GM21526 (cell line): Measurements from ENCODE around the gene GNG12.

Experiments
- ATAC-seq: cut with Tn5 transposase; IDR thresholded peaks from one replicate; pipeline ENCODE4 v1.9.1; 2021; ENCODE audit warnings: moderate library complexity; ENCODE audit not compliant: unreplicated experiment, low FRiP score

GNG12 gene

DNA sequence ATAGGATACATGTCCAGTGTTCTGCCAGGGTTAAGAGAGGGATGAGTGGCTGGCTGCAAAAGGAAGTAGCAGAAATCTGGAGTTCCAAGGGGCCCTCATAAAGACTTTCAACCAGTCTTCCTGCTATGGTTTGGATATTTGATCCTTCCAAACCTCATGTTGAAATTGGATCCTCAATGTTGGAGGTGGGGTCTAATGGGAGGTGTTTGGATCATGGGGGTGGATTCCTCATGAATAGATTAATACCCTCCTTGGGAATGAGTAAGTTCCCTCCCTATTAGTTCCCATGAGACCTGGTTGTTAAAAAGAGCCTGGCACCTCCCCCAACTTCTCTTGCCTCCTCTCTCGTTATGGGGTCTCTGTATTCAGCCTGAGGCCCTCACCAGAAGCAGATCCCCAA is 10.1 kb upstream of the GNG12 start:
- no peak for ATAC-seq

GRCh38 chr1:67840449-67840848 is 7.2 kb upstream of the GNG12 start:
- no peak for ATAC-seq

- ATAC-seq = no peak
These were observed 6.6 kb upstream of the GNG12 start for GRCh38 chr1:67839826-67840225.

GRCh38 chr1:67838180-67838910 is 5.1 kb upstream of the GNG12 start:
- ATAC-seq = no peak

DNA sequence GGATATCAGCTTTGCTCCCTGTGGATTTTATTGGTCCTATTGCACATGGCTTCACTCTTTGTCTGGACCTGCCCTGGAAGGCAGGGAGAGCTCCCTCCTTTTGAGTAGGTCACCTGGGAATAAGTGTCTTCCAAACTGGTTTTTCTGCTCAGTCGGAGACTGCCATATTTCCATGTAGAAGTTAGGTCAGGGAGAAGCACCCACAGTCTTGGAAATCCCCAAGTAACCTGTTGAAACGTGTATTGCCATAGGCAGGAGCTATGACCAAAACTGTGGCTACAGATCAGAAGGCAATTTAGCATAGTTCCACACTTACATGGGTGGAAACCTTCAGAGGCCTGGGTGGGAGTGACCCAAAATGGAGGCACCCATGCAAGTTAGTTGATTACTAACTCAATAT is 3.5 kb upstream of the GNG12 start:
- no peak for ATAC-seq

DNA sequence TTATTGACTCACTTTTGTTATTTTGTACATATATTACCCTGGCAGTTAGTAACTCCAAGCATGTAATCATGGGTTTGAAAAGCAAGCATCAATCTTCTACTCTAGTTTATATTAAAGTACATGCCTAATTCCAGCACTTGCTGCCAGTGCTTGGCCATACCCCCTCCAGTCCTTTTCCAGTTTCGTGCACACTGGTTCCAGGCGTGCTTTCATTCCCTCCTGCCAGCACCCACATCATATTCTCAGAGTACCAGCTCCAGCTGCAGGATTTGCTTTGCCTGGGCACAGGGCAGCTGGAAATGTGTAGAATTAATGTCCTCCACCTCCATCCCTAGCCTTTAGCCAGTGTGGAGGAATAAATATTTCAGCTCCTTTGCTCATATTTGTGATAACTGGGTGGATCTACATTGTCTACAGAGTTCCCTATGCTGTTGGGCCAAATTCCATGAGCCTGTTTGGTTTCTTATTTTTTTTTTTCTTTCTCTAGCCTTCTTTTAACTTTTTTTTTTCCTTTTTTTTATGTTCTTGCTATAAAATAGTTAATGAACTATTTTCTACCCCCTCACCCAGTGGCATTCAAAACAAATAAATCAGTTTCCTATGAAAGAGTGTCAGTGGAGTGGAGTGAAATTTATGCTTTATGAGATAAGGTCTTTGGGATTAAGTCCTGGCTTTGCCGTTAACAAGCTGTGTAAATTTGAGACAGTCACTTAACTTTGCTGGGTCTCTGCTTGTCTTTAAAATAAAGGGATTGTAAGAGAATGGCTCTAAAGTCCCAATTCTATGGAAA is 2.6 kb upstream of the GNG12 start:
- no peak for ATAC-seq

- ATAC-seq = no peak
These were observed 1.1 kb upstream of the GNG12 start for GRCh38 chr1:67834246-67834877.

DNA sequence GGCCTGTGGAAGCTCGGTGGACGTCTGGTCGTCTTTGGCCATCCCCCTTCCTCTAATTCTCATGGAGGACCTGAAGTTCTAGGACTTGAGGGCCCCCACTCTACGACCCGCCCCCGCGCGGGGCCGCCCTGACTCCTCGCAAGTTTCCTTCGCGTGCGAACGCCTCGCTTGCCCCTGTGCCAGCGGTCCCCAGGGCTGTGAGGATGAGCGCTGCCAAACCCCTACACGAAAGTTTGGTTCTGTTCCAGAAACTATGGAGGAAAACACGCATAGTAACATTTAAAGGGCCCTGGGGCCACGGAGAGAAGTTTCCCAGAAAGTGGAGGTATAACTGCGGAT is 304 bp upstream of the GNG12 start:
- no peak for ATAC-seq

GRCh38 chr1:67831850-67832513 is 1.3 kb downstream of the GNG12 start:
- no peak for ATAC-seq

GRCh38 chr1:67830928-67831830 is 2.1 kb downstream of the GNG12 start:
- ATAC-seq = no peak

GRCh38 chr1:67830226-67830625 is 3.0 kb downstream of the GNG12 start:
- no peak for ATAC-seq

DNA sequence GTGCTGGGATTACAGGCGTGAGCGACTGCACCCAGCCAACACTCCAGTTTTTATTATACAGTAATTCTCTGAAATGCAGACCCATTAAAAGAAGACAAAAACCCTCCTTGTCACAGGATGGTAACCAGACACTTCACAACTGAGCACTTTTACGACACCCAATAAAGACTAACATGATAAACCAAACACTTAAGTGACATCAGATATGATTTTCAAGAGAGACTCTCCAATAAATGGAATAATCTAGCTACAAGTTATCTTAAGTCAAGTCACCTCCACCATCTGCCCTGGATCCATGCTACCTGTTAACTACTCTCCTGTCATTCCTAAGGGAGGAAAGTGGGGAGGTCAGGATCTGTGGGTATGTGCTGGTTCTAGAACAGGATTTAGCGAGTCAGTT is 5.6 kb downstream of the GNG12 start:
- ATAC-seq = no peak

- ATAC-seq = no peak
These were observed 7.7 kb downstream of the GNG12 start for GRCh38 chr1:67825591-67825990.

- no peak for ATAC-seq
These were observed 8.5 kb downstream of the GNG12 start for GRCh38 chr1:67824766-67825165.

GRCh38 chr1:67823615-67824014 is 9.7 kb downstream of the GNG12 start:
- no peak for ATAC-seq

DNA sequence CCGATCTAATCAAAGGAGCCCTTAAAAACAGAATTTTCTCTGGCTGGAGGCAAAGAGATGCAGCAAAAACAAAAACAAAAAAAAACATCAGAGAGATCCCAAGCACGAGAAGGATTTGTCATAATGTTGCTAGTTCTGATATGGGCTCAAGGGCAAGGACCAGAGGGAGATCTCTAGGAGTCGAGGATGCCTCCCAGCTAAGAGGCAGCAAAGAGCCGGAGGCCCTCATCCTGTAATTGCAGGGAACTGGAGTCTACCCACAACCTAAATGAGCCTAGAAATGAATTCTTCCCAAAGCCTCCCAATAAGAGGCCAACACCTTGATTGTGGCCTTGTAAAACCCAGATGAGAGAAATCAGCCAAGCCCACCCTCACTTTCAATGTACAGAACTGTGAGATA is 12.0 kb downstream of the GNG12 start:
- no peak for ATAC-seq

DNA sequence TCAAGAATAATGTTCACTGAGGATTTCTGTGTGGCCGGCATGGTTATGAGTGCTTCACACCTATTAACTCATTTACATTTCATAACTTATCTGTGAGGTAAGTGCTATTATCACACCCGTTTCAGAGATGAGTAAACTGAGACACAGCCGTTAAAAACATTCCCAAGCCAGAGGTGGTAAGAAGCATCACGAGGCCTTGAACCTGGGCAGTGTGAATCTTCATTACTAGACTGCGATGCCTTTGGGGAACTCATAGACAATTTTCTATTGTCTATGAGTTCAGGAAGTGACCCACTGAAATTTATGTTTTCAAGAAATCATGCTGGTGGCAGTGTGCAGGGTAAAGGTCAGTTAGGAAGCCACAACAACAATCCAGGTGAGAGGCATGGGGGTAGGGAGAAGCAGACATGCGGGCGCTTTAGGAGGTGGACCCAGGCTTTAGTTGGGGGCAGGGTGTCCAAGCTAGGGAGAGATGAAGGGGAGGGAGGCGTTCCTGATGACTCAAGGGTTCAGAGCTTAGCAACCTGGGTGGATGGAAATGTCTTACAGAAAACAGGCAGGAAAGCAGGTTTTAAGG is 14.5 kb downstream of the GNG12 start:
- ATAC-seq = no peak

DNA sequence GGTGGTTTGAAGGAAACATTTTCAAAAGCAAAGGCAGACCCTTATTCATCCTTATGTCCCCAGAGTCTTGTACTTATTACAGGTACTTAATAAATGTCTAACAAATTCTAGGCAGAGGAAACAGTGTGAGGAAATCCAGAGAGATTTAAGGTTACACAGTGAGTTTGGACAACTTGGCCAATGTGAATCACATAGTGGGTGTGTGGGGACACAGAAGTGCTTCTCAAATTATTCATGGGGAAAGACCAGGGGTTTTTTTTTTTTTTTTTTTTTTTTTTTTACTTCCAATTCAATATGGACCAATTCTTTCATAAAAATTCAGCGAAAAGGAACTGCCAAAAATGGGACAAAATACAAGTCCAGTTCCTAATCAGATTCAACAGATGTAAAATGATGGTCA is 15.1 kb downstream of the GNG12 start:
- ATAC-seq = no peak

DNA sequence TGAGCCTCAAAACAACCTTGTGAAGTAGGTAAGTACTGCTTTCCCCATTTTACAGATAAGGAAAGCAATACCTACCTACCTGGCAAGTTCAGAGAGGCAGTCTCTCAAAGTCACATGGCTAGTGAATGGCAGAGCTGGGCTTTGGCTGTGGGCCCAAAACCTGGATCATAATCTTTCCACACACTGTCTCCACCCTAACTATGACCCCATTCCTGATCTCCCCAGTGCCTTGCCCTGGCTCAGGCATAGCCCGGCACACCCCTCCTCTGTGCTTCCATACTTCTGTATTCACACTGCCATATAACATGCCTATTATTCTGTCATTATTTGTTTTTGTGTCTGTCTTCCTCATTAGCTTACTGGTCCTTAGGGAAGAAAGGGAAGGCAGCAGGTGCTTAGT is 15.9 kb downstream of the GNG12 start:
- no peak for ATAC-seq

- ATAC-seq = no peak
These were observed 16.8 kb downstream of the GNG12 start for GRCh38 chr1:67816506-67816905.
